Astrocyte (in vitro differentiated cells and primary cell): ENCODE measurements around the gene ATP2B3. TPM values are rescaled to one million over a fixed set of nuclear protein-coding genes. Genes with fewer than 3 reads are reported as not detected.

Source experiments
- DNase-seq: peaks from one replicate; pipeline ENCODE4 v3.0.0-alpha.2; 2010; ENCODE audit warnings: low read depth
- FAIRE-seq: peaks from 2 replicates; lab custom pipeline; 2011; peaks lifted over from hg19 to GRCh38; lab: Jason Lieb, UNC
- H2AFZ ChIP-seq: 2 replicates; pipeline ENCODE4 v1.6.0; 2012; ENCODE audit warnings: low read depth, low read length, inconsistent platforms
- H3K27ac ChIP-seq: 2 replicates; pipeline ENCODE4 v1.5.1; 2011; ENCODE audit warnings: low read depth, low read length, inconsistent platforms
- H3K27me3 ChIP-seq: 2 replicates; pipeline ENCODE4 v1.6.0; 2011; ENCODE audit warnings: low read length, inconsistent platforms; ENCODE audit not compliant: insufficient read depth
- H3K36me3 ChIP-seq: 2 replicates; pipeline ENCODE4 v1.5.1; 2011; ENCODE audit warnings: low read length, inconsistent platforms; ENCODE audit not compliant: insufficient read depth
- H3K4me1 ChIP-seq: 2 replicates; pipeline ENCODE4 v1.5.1; 2011; ENCODE audit warnings: low read length, inconsistent platforms; ENCODE audit not compliant: insufficient read depth
- H3K4me2 ChIP-seq: 2 replicates; pipeline ENCODE4 v1.6.0; 2012; ENCODE audit warnings: low read length, inconsistent platforms
- H3K4me3 ChIP-seq: 2 replicates; pipeline ENCODE4 v1.5.1; 2011; ENCODE audit warnings: low read depth, mild to moderate bottlenecking, low read length, inconsistent platforms; ENCODE audit not compliant: insufficient read depth
- H3K79me2 ChIP-seq: 2 replicates; pipeline ENCODE4 v1.6.0; 2012; ENCODE audit warnings: mild to moderate bottlenecking, low read length, inconsistent platforms; ENCODE audit not compliant: insufficient read depth
- H3K9ac ChIP-seq: 2 replicates; pipeline ENCODE4 v1.6.0; 2012; ENCODE audit warnings: mild to moderate bottlenecking, low read length, inconsistent platforms
- H3K9me3 ChIP-seq: 2 replicates; pipeline ENCODE4 v1.5.1; 2012; ENCODE audit warnings: low read depth, mild to moderate bottlenecking, low read length, inconsistent platforms; ENCODE audit not compliant: insufficient read depth
- H4K20me1 ChIP-seq: 2 replicates; pipeline ENCODE4 v1.6.0; 2012; ENCODE audit warnings: low read length, inconsistent platforms; ENCODE audit not compliant: insufficient read depth
- H3K27ac Mint-ChIP-seq: one replicate; pipeline ENCODE4 v1.8.0; 2021; ENCODE audit warnings: mild to moderate bottlenecking, mixed read lengths; ENCODE audit not compliant: unreplicated experiment
- H3K27me3 Mint-ChIP-seq: one replicate; pipeline ENCODE4 v1.8.0; 2021; ENCODE audit warnings: low read depth, mixed read lengths; ENCODE audit not compliant: unreplicated experiment
- H3K36me3 Mint-ChIP-seq: one replicate; pipeline ENCODE4 v1.8.0; 2021; ENCODE audit warnings: low read depth, mixed read lengths; ENCODE audit not compliant: unreplicated experiment
- H3K4me1 Mint-ChIP-seq: one replicate; pipeline ENCODE4 v1.8.0; 2021; ENCODE audit warnings: low read depth, mixed read lengths; ENCODE audit not compliant: unreplicated experiment
- H3K4me3 Mint-ChIP-seq: one replicate; pipeline ENCODE4 v1.8.0; 2021; ENCODE audit warnings: mild to moderate bottlenecking, moderate library complexity, mixed read lengths; ENCODE audit not compliant: unreplicated experiment
- H3K9me3 Mint-ChIP-seq: one replicate; pipeline ENCODE4 v1.8.0; 2021; ENCODE audit warnings: mild to moderate bottlenecking, mixed read lengths; ENCODE audit not compliant: unreplicated experiment
- EZH2 ChIP-seq: IDR thresholded peaks from 2 replicates; pipeline ENCODE4 v1.6.1; 2012; ENCODE audit warnings: mild to moderate bottlenecking, low read length, inconsistent platforms; ENCODE audit not compliant: insufficient read depth
- total RNA-seq: library from RNA; stranded (reverse); gene quantifications from 2 replicates; pipeline ENCODE4 v1.2.1, GENCODE V29; 2021
- TF ChIP-seq, protein P1 (sequence below): IDR thresholded peaks from 2 replicates; pipeline ENCODE4 v1.5.1; 2011; ENCODE audit warnings: low read depth, mild to moderate bottlenecking, inconsistent platforms, low read length, moderate library complexity; ENCODE audit not compliant: insufficient read depth

ATP2B3 gene
- total RNA-seq, 1 donor from 2014 or later, result 0.52 TPM

DNA sequence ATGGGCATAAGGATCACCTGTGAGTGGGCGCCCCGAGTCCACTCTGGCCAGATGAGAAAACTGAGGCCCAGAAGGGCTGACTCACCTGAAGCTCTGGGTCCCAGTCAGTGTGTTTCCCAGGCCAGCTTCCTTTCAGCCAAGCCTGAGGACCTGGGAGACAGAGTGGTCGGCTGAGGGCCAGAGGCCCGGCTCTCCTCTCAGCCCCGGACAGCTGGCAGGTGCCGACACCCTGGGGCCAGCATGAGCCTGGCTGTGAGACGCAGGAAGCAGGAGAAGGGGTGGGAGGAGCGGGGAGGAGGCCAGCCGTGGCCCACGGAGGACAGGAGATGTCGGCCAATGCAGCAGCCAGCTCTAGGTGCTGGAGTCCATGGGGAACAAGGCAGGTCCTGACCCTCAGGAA lies 28.9 kb downstream of the ATP2B3 start:
- no peaks in the 10 kb centered on the region for H3K9me3 Mint-ChIP-seq
- no peak overlapping the region for H3K4me3 ChIP-seq
- no peak for FAIRE-seq

DNA sequence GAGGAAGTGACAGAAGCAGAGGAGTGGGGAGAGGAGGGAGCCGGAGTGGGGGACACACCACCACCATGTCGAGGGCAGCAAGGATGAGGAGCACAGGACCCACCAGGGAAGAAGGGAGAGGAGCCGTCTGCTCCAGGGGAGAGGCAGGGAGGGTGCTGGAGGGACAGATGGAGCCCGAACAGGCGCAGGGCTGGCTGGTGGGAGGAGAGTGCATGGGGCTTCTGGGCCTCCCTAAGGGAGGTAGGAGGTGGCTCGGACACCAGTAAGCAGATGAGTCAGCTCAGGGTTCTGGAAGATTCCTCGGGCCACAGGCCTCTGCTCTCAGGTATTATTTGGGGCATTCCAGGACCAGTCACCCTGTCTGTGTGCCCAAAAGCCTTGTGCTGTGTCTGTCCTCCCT lies 29.8 kb downstream of the ATP2B3 start:
- no peaks in the 10 kb centered on the region for H3K27me3 ChIP-seq
- Mint-ChIP-seq H3K4me3 (no peak overlapping the region), H3K27me3 (peaks cover 2% of the 10 kb centered on the region), H3K27ac (no peak overlapping the region), H3K36me3 (no peaks in the 10 kb centered on the region), H3K9me3 (no peaks in the 10 kb centered on the region), H3K4me1 (peaks cover 11% of the 10 kb centered on the region)
- no peak overlapping the region for H3K4me2 ChIP-seq
- no peaks in the 10 kb centered on the region for H3K9me3 ChIP-seq
- no peak overlapping the region for H3K9ac ChIP-seq
- H3K36me3 ChIP-seq, result no peaks in the 10 kb centered on the region
- no peaks in the 10 kb centered on the region for H3K4me1 ChIP-seq
- no peaks in the 10 kb centered on the region for H4K20me1 ChIP-seq
- TF ChIP-seq, protein P1, sequence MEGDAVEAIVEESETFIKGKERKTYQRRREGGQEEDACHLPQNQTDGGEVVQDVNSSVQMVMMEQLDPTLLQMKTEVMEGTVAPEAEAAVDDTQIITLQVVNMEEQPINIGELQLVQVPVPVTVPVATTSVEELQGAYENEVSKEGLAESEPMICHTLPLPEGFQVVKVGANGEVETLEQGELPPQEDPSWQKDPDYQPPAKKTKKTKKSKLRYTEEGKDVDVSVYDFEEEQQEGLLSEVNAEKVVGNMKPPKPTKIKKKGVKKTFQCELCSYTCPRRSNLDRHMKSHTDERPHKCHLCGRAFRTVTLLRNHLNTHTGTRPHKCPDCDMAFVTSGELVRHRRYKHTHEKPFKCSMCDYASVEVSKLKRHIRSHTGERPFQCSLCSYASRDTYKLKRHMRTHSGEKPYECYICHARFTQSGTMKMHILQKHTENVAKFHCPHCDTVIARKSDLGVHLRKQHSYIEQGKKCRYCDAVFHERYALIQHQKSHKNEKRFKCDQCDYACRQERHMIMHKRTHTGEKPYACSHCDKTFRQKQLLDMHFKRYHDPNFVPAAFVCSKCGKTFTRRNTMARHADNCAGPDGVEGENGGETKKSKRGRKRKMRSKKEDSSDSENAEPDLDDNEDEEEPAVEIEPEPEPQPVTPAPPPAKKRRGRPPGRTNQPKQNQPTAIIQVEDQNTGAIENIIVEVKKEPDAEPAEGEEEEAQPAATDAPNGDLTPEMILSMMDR, result no peak
- TF ChIP-seq EZH2, result no peak
- H3K4me3 ChIP-seq, result no peak overlapping the region
- H3K79me2 ChIP-seq, result no peaks in the 10 kb centered on the region
- FAIRE-seq (no peak), DNase-seq (no peak)
- H3K27ac ChIP-seq, result no peak overlapping the region
- H2AFZ ChIP-seq, result no peak overlapping the region

More for the DNA sequence above, 28.9 kb downstream of the ATP2B3 start:
- DNase-seq, result no peak
- H2AFZ ChIP-seq, result no peak overlapping the region
- H3K4me1 ChIP-seq, result no peaks in the 10 kb centered on the region
- H3K27ac ChIP-seq, result no peak overlapping the region
- H3K9me3 ChIP-seq, result no peaks in the 10 kb centered on the region
- peaks cover 10% of the 10 kb centered on the region for H3K4me1 Mint-ChIP-seq
- no peak overlapping the region for H3K4me2 ChIP-seq
- H3K36me3 ChIP-seq, result no peaks in the 10 kb centered on the region
- no peak overlapping the region for H3K27ac Mint-ChIP-seq
- no peaks in the 10 kb centered on the region for H3K79me2 ChIP-seq
- no peaks in the 10 kb centered on the region for H3K36me3 Mint-ChIP-seq
- no peaks in the 10 kb centered on the region for H4K20me1 ChIP-seq
- no peak overlapping the region for H3K9ac ChIP-seq
- no peak for TF ChIP-seq EZH2
- TF ChIP-seq, protein P1, result no peak
- no peak overlapping the region for H3K4me3 Mint-ChIP-seq
- no peaks in the 10 kb centered on the region for H3K27me3 ChIP-seq
- H3K27me3 Mint-ChIP-seq, result peaks cover 2% of the 10 kb centered on the region

GRCh38 chrX:153549231-153549630 lies 31.8 kb downstream of the ATP2B3 start:
- Histone ChIP-seq H3K9me3 (no peaks in the 10 kb centered on the region), H4K20me1 (no peaks in the 10 kb centered on the region), H3K27ac (no peak overlapping the region), H3K4me1 (no peaks in the 10 kb centered on the region), H3K36me3 (no peaks in the 10 kb centered on the region), H3K4me2 (no peak overlapping the region), H3K27me3 (no peaks in the 10 kb centered on the region), H3K79me2 (no peaks in the 10 kb centered on the region), H3K9ac (no peak overlapping the region), H3K4me3 (no peak overlapping the region), H2AFZ (no peak overlapping the region)
- no peak overlapping the region for H3K27ac Mint-ChIP-seq
- peaks cover 5% of the 10 kb centered on the region for H3K27me3 Mint-ChIP-seq
- H3K4me3 Mint-ChIP-seq, result no peak overlapping the region
- peaks cover 11% of the 10 kb centered on the region for H3K4me1 Mint-ChIP-seq
- TF ChIP-seq, protein P1, result no peak
- TF ChIP-seq EZH2, result no peak
- FAIRE-seq (no peak), DNase-seq (no peak)
- H3K36me3 Mint-ChIP-seq, result no peaks in the 10 kb centered on the region
- H3K9me3 Mint-ChIP-seq, result no peaks in the 10 kb centered on the region
